WTC11 (cell line): ENCODE measurements around the gene PIK3C3. TPM values are rescaled to one million over a fixed set of nuclear protein-coding genes. Genes with fewer than 3 reads are reported as not detected.

Experiments used
- ATAC-seq: fragments of 200-7000 bp; cut with Tn5 transposase; 2 replicates; pipeline ENCODE4 v1.10.0; 2021; ENCODE audit warnings: mild to moderate bottlenecking, moderate library complexity
- CTCF ChIA-PET: fragments of 300-600 bp; sonication (Branson Sonifier 250); formaldehyde crosslinking; loops from one replicate; lab custom pipeline; 2021; ENCODE audit warnings: antibody characterized with exemption; lab: Charles Lee
- POLR2A ChIA-PET: fragments of 350-600 bp; sonication (Branson Sonifier 250); formaldehyde crosslinking; loops from one replicate; lab custom pipeline; 2021; ENCODE audit warnings: antibody characterized with exemption; lab: Charles Lee
- DNase-seq: peaks from one replicate; pipeline ENCODE4 v3.0.0; 2021; ENCODE audit warnings: low spot score
- H3K27ac Mint-ChIP-seq: 2 replicates; pipeline ENCODE4 v1.8.0; 2021; ENCODE audit warnings: mixed read lengths
- H3K27me3 Mint-ChIP-seq: 2 replicates; pipeline ENCODE4 v1.8.0; 2021; ENCODE audit warnings: low read depth, mild to moderate bottlenecking, moderate library complexity, mixed read lengths
- H3K36me3 Mint-ChIP-seq: 2 replicates; pipeline ENCODE4 v1.8.0; 2021; ENCODE audit warnings: mixed read lengths
- H3K4me1 Mint-ChIP-seq: 2 replicates; pipeline ENCODE4 v1.8.0; 2022; ENCODE audit warnings: mixed read lengths
- H3K4me3 Mint-ChIP-seq: 2 replicates; pipeline ENCODE4 v1.8.0; 2021; ENCODE audit warnings: mild to moderate bottlenecking, moderate library complexity, mixed read lengths
- H3K9me3 Mint-ChIP-seq: 2 replicates; pipeline ENCODE4 v1.8.0; 2021; ENCODE audit warnings: mixed read lengths
- FOXK1 ChIP-seq: sonication (generic); formaldehyde crosslinking; IDR thresholded peaks from 2 replicates; pipeline ENCODE4 v1.8.0; 2022; ENCODE audit warnings: mild to moderate bottlenecking, moderate library complexity, missing genetic modification reagents
- JUN ChIP-seq: sonication (generic); formaldehyde crosslinking; IDR thresholded peaks from 2 replicates; pipeline ENCODE4 v1.8.0; 2023; ENCODE audit warnings: mild to moderate bottlenecking, missing genetic modification reagents
- PRRX2 ChIP-seq: fragments of 250-450 bp; sonication (Bioruptor Pico); IDR thresholded peaks from 2 replicates; pipeline ENCODE4 v1.8.0; 2021; ENCODE audit warnings: mild to moderate bottlenecking
- RELA ChIP-seq: sonication (generic); formaldehyde crosslinking; IDR thresholded peaks from 2 replicates; pipeline ENCODE4 v1.8.1; 2022; ENCODE audit warnings: missing genetic modification reagents, mild to moderate bottlenecking, borderline replicate concordance
- SMAD3 ChIP-seq: sonication (generic); formaldehyde crosslinking; IDR thresholded peaks from 2 replicates; pipeline ENCODE4 v1.8.0; 2022; ENCODE audit warnings: missing genetic modification reagents, mild to moderate bottlenecking, borderline replicate concordance
- TCF7 ChIP-seq: sonication (generic); formaldehyde crosslinking; IDR thresholded peaks from 2 replicates; pipeline ENCODE4 v1.8.0; 2022; ENCODE audit warnings: mild to moderate bottlenecking, low read depth, missing genetic modification reagents, moderate library complexity
- ZNF232 ChIP-seq: sonication (generic); formaldehyde crosslinking; IDR thresholded peaks from 2 replicates; pipeline ENCODE4 v1.8.0; 2022; ENCODE audit warnings: mild to moderate bottlenecking, missing genetic modification reagents
- ZNF416 ChIP-seq: fragments of 250-450 bp; sonication (Bioruptor Pico); IDR thresholded peaks from 2 replicates; pipeline ENCODE4 v1.9.0; 2021; ENCODE audit warnings: mild to moderate bottlenecking, inconsistent platforms
- ZNF423 ChIP-seq: fragments of 250-450 bp; sonication (Bioruptor Pico); IDR thresholded peaks from 2 replicates; pipeline ENCODE4 v2.1.2; 2022; ENCODE audit warnings: mild to moderate bottlenecking, moderate library complexity
- total RNA-seq: library from RNA; stranded (reverse); gene quantifications from 3 replicates; pipeline ENCODE4 v1.2.3, GENCODE V29; 2021
- TF ChIP-seq, protein P1 (sequence below): sonication (generic); formaldehyde crosslinking; conservative IDR thresholded peaks from 2 replicates; pipeline ENCODE4 v1.8.1; 2022; ENCODE audit warnings: mild to moderate bottlenecking, missing genetic modification reagents
- TF ChIP-seq, protein P2 (sequence below): sonication (generic); formaldehyde crosslinking; IDR thresholded peaks from 2 replicates; pipeline ENCODE4 v1.8.1; 2022; ENCODE audit warnings: mild to moderate bottlenecking, moderate library complexity, missing genetic modification reagents
- TF ChIP-seq, protein P3 (sequence below): sonication (generic); formaldehyde crosslinking; IDR thresholded peaks from 2 replicates; pipeline ENCODE4 v1.8.0; 2023; ENCODE audit warnings: missing genetic modification reagents
- TF ChIP-seq, protein P4 (sequence below): sonication (generic); formaldehyde crosslinking; IDR thresholded peaks from 2 replicates; pipeline ENCODE4 v1.8.0; 2022; ENCODE audit warnings: missing genetic modification reagents
- TF ChIP-seq, protein P5 (sequence below): sonication (generic); formaldehyde crosslinking; conservative IDR thresholded peaks from 2 replicates; pipeline ENCODE4 v1.8.1; 2023; ENCODE audit warnings: mild to moderate bottlenecking, low read depth, missing genetic modification reagents, moderate library complexity
- TF ChIP-seq, protein P6 (sequence below): sonication (generic); formaldehyde crosslinking; IDR thresholded peaks from 2 replicates; pipeline ENCODE4 v1.8.0; 2022; ENCODE audit warnings: mild to moderate bottlenecking, missing genetic modification reagents
- TF ChIP-seq, protein P7 (sequence below): fragments of 250-450 bp; sonication (Bioruptor Pico); IDR thresholded peaks from 2 replicates; pipeline ENCODE4 v1.9.0; 2021; ENCODE audit warnings: moderate library complexity, mild to moderate bottlenecking, inconsistent platforms, borderline replicate concordance
- TF ChIP-seq, protein P8 (sequence below): sonication (generic); formaldehyde crosslinking; IDR thresholded peaks from 2 replicates; pipeline ENCODE4 v1.8.0; 2022; ENCODE audit warnings: mild to moderate bottlenecking, missing genetic modification reagents
- TF ChIP-seq, protein P9 (sequence below): fragments of 250-450 bp; sonication (Bioruptor Pico); conservative IDR thresholded peaks from 2 replicates; pipeline ENCODE4 v1.9.0; 2021; ENCODE audit warnings: mild to moderate bottlenecking
- TF ChIP-seq, protein P10 (sequence below): sonication (generic); formaldehyde crosslinking; IDR thresholded peaks from 2 replicates; pipeline ENCODE4 v1.8.1; 2023; ENCODE audit warnings: mild to moderate bottlenecking, missing genetic modification reagents, moderate library complexity

Gene PIK3C3
- total RNA-seq, 1 experiment from 2014 or later: 40.4 TPM

DNA sequence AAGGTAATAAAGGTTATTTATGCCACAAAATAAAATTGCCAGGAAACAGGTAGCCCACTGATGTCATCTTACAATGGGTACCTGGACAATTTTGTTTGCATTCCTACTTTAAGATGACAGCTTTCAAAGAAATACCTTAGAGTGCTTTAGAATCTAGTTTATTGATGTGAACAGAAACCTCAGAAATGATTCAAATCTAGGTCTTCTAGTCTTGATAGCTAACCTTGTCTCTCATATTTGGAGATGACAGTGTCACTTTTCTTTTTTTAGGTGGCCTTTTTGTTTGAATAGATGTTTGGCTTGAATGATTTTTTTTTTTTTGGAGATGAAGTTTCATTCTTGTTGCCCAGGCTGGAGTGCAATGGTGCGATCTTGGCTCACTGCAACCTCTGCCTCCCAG is 69.1 kb downstream of the PIK3C3 start:
- H3K36me3 Mint-ChIP-seq: 0 out of 2 replicates have a peak, but pooled peaks cover 4% of the 10 kb centered on the region
- TF ChIP-seq, protein P1, sequence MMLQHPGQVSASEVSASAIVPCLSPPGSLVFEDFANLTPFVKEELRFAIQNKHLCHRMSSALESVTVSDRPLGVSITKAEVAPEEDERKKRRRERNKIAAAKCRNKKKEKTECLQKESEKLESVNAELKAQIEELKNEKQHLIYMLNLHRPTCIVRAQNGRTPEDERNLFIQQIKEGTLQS (CRISPR knock-in tag): no peak
- TF ChIP-seq, protein P2, sequence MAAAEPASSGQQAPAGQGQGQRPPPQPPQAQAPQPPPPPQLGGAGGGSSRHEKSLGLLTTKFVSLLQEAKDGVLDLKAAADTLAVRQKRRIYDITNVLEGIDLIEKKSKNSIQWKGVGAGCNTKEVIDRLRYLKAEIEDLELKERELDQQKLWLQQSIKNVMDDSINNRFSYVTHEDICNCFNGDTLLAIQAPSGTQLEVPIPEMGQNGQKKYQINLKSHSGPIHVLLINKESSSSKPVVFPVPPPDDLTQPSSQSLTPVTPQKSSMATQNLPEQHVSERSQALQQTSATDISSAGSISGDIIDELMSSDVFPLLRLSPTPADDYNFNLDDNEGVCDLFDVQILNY (CRISPR knock-in tag): no peak
- TF ChIP-seq ZNF416 (CRISPR knock-in tag) (no peak), RELA (CRISPR knock-in tag) (no peak), PRRX2 (CRISPR knock-in tag) (no peak), JUN (no peak), ZNF423 (CRISPR knock-in tag) (no peak)
- TF ChIP-seq, protein P3, sequence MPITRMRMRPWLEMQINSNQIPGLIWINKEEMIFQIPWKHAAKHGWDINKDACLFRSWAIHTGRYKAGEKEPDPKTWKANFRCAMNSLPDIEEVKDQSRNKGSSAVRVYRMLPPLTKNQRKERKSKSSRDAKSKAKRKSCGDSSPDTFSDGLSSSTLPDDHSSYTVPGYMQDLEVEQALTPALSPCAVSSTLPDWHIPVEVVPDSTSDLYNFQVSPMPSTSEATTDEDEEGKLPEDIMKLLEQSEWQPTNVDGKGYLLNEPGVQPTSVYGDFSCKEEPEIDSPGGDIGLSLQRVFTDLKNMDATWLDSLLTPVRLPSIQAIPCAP (CRISPR knock-in tag): no peak
- TF ChIP-seq, protein P4, sequence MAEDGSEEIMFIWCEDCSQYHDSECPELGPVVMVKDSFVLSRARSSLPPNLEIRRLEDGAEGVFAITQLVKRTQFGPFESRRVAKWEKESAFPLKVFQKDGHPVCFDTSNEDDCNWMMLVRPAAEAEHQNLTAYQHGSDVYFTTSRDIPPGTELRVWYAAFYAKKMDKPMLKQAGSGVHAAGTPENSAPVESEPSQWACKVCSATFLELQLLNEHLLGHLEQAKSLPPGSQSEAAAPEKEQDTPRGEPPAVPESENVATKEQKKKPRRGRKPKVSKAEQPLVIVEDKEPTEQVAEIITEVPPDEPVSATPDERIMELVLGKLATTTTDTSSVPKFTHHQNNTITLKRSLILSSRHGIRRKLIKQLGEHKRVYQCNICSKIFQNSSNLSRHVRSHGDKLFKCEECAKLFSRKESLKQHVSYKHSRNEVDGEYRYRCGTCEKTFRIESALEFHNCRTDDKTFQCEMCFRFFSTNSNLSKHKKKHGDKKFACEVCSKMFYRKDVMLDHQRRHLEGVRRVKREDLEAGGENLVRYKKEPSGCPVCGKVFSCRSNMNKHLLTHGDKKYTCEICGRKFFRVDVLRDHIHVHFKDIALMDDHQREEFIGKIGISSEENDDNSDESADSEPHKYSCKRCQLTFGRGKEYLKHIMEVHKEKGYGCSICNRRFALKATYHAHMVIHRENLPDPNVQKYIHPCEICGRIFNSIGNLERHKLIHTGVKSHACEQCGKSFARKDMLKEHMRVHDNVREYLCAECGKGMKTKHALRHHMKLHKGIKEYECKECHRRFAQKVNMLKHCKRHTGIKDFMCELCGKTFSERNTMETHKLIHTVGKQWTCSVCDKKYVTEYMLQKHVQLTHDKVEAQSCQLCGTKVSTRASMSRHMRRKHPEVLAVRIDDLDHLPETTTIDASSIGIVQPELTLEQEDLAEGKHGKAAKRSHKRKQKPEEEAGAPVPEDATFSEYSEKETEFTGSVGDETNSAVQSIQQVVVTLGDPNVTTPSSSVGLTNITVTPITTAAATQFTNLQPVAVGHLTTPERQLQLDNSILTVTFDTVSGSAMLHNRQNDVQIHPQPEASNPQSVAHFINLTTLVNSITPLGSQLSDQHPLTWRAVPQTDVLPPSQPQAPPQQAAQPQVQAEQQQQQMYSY (CRISPR knock-in tag): no peak
- TF ChIP-seq, protein P5, sequence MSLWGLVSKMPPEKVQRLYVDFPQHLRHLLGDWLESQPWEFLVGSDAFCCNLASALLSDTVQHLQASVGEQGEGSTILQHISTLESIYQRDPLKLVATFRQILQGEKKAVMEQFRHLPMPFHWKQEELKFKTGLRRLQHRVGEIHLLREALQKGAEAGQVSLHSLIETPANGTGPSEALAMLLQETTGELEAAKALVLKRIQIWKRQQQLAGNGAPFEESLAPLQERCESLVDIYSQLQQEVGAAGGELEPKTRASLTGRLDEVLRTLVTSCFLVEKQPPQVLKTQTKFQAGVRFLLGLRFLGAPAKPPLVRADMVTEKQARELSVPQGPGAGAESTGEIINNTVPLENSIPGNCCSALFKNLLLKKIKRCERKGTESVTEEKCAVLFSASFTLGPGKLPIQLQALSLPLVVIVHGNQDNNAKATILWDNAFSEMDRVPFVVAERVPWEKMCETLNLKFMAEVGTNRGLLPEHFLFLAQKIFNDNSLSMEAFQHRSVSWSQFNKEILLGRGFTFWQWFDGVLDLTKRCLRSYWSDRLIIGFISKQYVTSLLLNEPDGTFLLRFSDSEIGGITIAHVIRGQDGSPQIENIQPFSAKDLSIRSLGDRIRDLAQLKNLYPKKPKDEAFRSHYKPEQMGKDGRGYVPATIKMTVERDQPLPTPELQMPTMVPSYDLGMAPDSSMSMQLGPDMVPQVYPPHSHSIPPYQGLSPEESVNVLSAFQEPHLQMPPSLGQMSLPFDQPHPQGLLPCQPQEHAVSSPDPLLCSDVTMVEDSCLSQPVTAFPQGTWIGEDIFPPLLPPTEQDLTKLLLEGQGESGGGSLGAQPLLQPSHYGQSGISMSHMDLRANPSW (CRISPR knock-in tag): no peak
- TF ChIP-seq, protein P6, sequence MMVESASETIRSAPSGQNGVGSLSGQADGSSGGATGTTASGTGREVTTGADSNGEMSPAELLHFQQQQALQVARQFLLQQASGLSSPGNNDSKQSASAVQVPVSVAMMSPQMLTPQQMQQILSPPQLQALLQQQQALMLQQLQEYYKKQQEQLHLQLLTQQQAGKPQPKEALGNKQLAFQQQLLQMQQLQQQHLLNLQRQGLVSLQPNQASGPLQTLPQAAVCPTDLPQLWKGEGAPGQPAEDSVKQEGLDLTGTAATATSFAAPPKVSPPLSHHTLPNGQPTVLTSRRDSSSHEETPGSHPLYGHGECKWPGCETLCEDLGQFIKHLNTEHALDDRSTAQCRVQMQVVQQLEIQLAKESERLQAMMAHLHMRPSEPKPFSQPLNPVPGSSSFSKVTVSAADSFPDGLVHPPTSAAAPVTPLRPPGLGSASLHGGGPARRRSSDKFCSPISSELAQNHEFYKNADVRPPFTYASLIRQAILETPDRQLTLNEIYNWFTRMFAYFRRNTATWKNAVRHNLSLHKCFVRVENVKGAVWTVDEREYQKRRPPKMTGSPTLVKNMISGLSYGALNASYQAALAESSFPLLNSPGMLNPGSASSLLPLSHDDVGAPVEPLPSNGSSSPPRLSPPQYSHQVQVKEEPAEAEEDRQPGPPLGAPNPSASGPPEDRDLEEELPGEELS (CRISPR knock-in tag): no peak
- TF ChIP-seq, protein P7, sequence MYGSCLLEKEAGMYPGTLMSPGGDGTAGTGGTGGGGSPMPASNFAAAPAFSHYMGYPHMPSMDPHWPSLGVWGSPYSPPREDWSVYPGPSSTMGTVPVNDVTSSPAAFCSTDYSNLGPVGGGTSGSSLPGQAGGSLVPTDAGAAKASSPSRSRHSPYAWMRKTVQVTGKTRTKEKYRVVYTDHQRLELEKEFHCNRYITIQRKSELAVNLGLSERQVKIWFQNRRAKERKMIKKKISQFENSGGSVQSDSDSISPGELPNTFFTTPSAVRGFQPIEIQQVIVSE (CRISPR knock-in tag): no peak
- CTCF ChIA-PET: no interaction called here
- POLR2A ChIA-PET: no interaction called here
- H3K9me3 Mint-ChIP-seq: no peaks in the 10 kb centered on the region
- H3K4me3 Mint-ChIP-seq: no peak overlapping the region
- no peak for ATAC-seq
- H3K4me1 Mint-ChIP-seq: no peaks in the 10 kb centered on the region
- H3K27me3 Mint-ChIP-seq: no peaks in the 10 kb centered on the region
- no peak for DNase-seq
- no peak overlapping the region for H3K27ac Mint-ChIP-seq

DNA sequence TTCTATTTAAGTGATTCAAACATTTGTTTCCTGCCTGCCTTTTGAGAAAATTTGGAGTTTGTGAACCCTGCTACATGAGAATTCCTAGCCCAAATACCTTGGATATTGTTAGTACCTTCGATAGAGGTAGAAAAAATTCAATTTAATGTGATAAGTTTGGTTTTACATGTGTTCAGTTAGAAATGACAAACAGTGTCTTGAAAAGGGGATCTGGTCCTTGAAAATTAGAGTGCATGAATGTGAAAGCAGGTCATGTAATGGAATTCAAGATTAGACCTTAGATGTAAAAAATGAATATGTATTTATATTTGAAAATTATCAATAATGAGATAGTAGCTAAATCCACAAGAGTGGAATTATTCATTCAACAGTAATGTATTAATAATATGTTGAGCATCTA is 70.5 kb downstream of the PIK3C3 start:
- CTCF ChIA-PET: no interaction called here
- Mint-ChIP-seq H3K27ac (no peak overlapping the region), H3K4me1 (no peaks in the 10 kb centered on the region), H3K36me3 (0 out of 2 replicates have a peak, but pooled peaks cover 4% of the 10 kb centered on the region), H3K9me3 (no peaks in the 10 kb centered on the region), H3K27me3 (no peaks in the 10 kb centered on the region), H3K4me3 (no peak overlapping the region)
- DNase-seq (no peak), ATAC-seq (no peak)
- POLR2A ChIA-PET: no interaction called here
- TF ChIP-seq, protein P8, sequence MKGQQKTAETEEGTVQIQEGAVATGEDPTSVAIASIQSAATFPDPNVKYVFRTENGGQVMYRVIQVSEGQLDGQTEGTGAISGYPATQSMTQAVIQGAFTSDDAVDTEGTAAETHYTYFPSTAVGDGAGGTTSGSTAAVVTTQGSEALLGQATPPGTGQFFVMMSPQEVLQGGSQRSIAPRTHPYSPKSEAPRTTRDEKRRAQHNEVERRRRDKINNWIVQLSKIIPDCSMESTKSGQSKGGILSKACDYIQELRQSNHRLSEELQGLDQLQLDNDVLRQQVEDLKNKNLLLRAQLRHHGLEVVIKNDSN (CRISPR knock-in tag): no peak
- TF ChIP-seq ZNF416 (CRISPR knock-in tag): no peak
- TF ChIP-seq FOXK1 (CRISPR knock-in tag): no peak
- TF ChIP-seq ZNF232 (CRISPR knock-in tag): no peak
- TF ChIP-seq, protein P9, sequence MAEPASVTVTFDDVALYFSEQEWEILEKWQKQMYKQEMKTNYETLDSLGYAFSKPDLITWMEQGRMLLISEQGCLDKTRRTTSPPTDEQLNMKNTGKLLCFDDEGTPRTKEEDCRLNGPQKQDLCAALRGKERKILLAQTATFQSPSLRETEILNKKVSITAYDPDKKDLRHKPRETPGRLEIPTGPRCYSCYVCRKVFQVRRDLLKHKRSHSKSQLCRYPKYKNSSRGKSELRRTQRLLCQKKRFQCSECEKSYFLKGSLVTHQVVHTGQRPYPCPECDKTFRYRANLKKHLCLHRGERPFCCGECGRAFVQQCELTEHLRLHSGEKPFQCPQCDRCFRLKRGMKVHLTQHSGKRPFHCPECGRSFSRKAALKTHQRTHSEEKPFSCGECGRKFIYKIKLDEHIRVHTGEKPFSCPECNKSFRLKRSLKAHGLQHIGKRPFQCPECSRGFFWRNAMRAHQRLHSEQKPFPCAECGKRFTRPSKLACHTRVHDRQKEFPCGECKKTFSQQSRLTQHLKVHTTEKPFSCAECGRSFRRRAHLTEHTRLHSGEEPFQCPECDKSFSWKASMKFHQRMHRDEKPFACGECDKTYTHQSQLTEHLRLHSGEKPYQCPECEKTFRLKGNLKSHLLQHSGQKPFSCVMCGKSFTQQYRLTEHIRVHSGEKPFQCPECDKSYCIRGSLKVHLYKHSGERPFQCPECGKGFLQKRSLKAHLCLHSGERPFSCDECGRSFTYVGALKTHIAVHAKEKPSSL (CRISPR knock-in tag): no peak
- TF ChIP-seq TCF7 (CRISPR knock-in tag): no peak
- TF ChIP-seq SMAD3: no peak
- TF ChIP-seq, protein P10, sequence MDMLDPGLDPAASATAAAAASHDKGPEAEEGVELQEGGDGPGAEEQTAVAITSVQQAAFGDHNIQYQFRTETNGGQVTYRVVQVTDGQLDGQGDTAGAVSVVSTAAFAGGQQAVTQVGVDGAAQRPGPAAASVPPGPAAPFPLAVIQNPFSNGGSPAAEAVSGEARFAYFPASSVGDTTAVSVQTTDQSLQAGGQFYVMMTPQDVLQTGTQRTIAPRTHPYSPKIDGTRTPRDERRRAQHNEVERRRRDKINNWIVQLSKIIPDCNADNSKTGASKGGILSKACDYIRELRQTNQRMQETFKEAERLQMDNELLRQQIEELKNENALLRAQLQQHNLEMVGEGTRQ: no peak
